ENCODE results near the gene LILRA1. TPM values are rescaled to one million over a fixed set of nuclear protein-coding genes. Genes with fewer than 3 reads are reported as not detected.

LILRA1 gene
- not detected in 2 replicates for total RNA-seq

DNA sequence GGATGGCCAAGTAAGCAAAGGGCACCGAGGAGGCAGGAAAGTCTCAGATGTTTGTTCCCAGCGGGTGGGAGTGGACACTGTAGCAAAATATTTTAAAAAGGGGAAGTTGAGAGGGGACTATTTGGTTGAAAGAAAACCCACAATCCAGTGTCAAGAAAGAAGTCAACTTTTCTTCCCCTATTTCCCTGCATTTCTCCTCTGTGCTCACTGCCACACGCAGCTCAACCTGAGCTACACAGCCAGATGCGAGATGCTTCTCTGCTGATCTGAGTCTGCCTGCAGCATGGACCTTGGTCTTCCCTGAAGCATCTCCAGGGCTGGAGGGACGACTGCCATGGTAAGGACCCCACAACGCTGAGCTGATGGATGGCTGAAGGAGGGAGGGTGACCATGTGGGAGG lies at the start of gene LILRA1:
TSS of gene LILRA1 (plus strand) at position 188 of the 400 bp plus-strand sequence. CDS start 613 bp downstream, outside the sequence.

GRCh38 chr19:54573330-54573872 lies 20.0 kb upstream of the LILRA1 start, which contains the start of gene LILRA2:
Gene LILRA2, plus strand, starts transcription at chr19:54573790. Its CDS starts 89 bp downstream, at chr19:54573879.

GRCh38 chr19:54630262-54630661 lies 36.8 kb downstream of the LILRA1 start, which contains the start of gene LILRB1:
Gene LILRB1, plus strand, starts transcription at chr19:54630484. Its CDS starts 590 bp downstream, at chr19:54631074.

Other genes with a start within 250 kb of the LILRA1 start
- not detected in 2 replicates for gene LAIR1, start 228.7 kb upstream of the LILRA1 start, total RNA-seq
- gene TTYH1, start 178.2 kb upstream of the LILRA1 start, total RNA-seq, result not detected in 2 replicates
- gene LENG8, start 144.4 kb upstream of the LILRA1 start, total RNA-seq, result 22.6 and 35.8 TPM in 2 replicates
- gene LENG9, start 129.9 kb upstream of the LILRA1 start, total RNA-seq, result 4.5 and 8.2 TPM in 2 replicates
- 30.2 and 68.9 TPM in 2 replicates for gene CDC42EP5, start 120.3 kb upstream of the LILRA1 start, total RNA-seq
- gene LAIR2, start 90.8 kb upstream of the LILRA1 start, total RNA-seq, result not detected in 2 replicates
- gene LILRA2, start 19.8 kb upstream of the LILRA1 start, total RNA-seq, result not detected in 2 replicates
- not detected in 2 replicates for gene LILRB1, start 36.9 kb downstream of the LILRA1 start, total RNA-seq
- gene LILRB4, start 69.4 kb downstream of the LILRA1 start, total RNA-seq, result not detected in 2 replicates
- gene KIR3DL3, start 130.8 kb downstream of the LILRA1 start, total RNA-seq, result not detected in 2 replicates
- not detected in 2 replicates for gene KIR2DL3, start 144.9 kb downstream of the LILRA1 start, total RNA-seq
- not detected in 2 replicates for gene KIR2DL1, start 176.2 kb downstream of the LILRA1 start, total RNA-seq
- not detected in 2 replicates for gene KIR2DL4, start 210.0 kb downstream of the LILRA1 start, total RNA-seq
- not detected in 2 replicates for gene KIR3DL1, start 222.8 kb downstream of the LILRA1 start, total RNA-seq
- gene KIR2DS4, start 239.0 kb downstream of the LILRA1 start, total RNA-seq, result not detected in 2 replicates

All from hair follicular keratinocyte (primary cell).